NCI-H82 (cell line): Measurements from ENCODE around the gene C1QTNF6.

Experiments
- DNase-seq: peaks from one replicate; lab custom pipeline; 2025; lab: John Stamatoyannopoulos, UW

Gene C1QTNF6

DNA sequence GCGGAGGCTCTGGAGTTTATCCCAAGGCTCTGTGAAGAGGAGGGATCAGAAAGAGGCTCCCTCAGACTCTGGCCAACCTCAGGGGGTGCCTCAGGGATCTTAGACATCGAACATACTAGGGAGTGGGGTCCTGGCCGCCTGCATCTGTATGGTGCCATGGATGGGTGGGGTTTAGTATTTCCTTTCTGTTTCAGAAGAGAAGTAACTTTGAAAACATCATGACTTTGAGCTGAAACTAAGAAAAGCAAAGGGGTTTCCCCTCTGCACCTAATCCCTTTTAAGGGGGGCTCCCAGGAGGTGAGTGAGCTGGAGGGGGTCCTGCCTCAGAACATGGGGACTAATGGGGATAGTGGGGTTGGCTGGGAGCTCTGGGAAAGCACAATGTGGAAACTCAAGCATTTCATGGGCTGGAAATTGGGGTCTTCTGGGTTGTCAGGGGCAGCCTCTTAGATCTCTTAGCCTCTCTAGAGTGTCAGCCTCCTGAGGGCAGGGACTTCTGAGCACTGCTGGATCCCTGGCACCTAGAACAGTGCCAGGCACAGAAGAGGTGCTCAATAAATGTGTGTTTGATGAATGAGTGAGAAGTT, 36.0 kb upstream of the C1QTNF6 start:
- DNase-seq, result no peak

DNA sequence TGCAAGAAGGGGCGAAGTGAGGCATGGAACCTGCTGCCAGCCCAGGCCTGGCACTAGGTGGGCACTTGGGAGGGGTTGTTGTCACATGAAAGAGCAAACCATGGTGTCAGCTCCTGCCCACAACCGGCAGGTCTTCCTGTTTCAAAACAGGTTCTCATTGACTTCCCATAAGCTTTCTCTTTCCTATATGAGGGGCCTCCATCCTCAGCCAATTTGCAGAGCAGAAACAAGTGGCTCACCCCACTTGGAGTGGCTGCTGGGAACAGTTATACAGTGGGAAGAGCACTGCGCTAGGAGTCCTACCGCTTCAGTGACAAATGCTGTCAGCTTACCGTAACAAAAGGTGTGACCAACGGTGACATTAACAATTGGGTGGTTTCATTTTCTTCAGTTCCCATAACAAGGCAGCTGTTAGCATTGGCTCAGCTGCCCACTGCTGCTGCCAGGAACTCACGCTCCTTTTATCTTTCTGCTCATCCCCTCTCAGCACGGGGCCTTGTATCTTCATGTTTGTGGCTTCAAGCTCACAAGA, 34.5 kb upstream of the C1QTNF6 start:
- no peak for DNase-seq

DNA sequence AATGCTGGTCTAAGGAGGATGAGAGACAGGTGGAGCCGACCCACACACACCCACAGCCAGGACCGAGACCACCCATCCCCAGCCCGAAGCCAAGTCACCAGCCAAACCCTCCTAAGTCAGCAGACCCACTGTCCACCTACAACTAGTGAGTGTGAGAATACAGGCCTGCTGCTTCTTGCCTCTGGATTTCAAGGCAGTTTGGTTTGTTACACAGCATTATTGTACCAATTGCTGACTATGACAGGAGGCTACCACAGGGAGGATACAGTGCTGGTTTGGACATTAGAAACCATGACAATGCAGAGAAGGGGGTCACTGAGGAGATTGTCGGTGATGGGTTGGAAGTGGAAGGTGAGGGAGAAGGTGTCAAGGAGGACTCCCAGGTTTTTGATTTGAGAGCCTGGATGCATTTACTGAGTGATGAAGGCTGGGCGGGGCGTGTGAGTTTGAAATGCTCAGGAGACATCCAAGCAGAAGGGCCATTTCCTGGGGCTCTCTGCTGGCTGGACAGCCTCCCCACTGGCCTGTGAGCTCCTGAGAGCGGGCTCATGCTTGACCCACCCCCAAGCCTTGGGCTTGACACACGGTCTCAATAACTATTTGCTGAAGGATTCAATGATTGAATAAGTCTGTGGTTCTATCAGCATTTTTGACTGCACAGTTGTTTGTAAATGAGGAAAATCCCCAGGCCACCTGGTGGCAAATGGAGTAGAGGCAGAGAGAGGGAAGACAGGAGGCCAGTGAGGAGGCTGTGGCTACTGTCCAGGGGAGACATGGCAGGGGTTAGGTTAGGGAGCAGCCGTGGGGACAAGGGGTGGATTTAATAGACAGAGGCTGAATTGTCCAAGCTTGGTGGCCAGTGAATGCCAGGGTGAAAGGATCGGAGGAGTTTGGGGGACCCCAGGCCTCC, 33.6 kb upstream of the C1QTNF6 start:
- no peak for DNase-seq

DNA sequence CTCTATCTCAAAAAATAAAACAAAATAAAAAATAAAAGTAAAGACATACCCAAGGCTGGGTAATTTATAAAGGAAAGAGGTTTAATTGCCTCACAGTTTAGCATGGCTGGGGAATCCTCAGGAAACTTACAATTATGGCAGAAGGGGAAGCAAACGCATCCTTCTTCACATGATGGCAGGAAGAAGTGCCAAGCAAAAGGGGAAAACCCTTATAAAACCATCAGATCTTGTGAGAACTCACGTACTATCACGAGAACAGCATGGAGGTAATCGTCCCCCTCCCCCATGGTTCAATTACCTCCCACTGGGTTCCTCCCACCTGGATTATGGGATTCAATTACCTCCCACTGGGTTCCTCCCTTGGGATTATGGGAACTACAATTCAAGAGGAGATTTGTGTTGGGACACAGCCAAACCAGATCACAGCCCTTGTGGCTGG, 32.5 kb upstream of the C1QTNF6 start:
- DNase-seq, result peak; percentile 65

DNA sequence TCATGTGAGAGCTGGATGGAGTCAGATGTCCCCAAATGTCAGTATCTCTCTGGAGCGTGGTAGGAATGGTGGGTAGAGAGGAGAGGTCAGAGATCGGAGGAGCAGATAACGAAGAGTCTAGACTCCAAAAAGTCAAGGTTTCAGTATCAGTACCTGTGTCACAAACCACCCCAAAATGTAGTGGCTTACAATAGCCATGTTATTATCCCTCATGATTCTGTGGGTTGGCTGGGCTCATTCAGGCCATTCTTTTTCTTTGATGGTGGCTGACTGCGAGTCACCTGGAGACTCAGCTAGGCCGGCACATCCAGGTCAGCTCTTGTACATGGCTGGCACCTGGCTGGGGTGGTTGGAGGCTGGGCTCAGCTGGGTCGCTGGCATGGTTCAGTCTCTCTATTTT, 31.5 kb upstream of the C1QTNF6 start:
- DNase-seq, result no peak

DNA sequence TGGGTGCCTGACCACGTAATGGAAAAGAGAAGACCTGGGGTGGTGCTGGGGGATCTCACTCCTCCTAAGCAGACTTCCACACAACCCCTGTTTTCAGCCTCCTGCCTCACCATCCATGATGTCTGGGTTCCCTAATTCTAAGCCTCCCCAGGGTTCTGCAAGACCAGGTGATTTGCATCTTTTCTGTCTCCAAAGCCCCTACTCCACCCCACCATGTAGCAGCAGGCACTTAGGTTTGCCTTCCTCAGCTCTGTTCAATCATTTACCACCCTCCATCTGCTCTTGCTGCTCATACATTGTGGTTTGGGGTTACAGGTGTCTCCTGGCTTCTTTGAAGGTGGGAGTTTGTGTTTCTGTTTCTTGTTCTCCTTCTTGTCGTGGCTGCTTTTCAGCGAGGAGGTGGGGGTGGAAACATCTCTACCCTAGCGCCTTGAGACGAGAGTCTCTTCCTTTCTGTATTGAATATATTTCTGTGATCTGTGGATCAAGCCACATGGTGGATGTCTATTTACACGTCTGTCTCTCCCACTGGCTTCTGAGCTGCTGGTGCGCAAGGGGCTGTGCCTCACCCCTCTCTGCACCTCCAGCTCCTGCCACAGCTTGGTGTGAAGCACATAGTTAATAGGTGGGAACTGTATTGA, 30.8 kb upstream of the C1QTNF6 start:
- no peak for DNase-seq

DNA sequence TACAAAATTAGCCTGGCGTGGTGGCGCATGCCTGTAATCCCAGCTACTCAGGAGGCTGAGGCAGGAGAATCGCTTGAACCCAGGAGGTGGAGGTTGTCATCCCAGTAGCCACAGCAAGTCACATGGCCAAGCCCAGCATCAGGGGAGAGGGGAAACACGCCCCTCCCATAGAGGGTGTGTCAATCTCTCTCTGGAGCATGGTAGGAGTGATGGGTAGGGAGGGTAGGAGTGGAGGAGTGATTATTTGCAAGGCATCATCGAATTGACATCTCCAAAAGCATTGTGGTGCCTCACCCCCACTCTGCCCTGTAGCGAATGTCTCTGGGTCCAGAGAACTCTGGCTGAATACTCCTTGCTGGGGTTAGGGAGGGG, 30.3 kb upstream of the C1QTNF6 start:
- no peak for DNase-seq

DNA sequence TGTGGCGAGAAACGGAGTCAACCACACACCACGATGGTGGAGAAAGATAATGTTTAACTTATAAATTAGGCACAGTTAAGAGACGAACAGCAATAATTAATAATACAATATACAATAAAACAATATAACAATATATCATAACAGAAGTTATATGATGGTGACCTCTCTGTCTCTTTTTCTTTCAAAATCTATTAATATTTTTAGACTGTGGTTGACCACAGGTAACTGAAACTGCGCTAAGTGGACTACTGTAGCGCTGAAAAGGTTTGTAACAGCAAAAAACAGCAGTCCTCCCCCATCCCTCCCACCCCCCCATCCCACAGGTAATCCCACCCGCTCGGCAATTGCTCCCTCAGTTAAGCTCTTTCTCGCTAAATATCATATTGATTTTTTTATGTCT, 27.8 kb upstream of the C1QTNF6 start:
- DNase-seq, result no peak

DNA sequence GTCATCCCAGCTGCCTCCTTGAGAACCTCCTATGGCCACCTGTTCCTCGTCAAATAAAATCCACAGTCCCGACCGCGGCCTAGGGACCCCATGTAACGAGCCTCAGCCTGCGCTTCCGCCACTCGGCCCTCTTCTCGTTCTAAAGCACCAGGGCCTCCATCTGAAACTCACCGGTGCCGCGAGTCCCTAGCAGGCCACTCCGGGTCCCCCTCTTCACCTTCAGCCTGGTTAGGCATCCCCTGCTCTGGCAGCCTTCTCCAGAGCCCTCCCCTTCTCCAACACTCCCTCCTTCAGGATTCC, 26.6 kb upstream of the C1QTNF6 start:
- no peak for DNase-seq

DNA sequence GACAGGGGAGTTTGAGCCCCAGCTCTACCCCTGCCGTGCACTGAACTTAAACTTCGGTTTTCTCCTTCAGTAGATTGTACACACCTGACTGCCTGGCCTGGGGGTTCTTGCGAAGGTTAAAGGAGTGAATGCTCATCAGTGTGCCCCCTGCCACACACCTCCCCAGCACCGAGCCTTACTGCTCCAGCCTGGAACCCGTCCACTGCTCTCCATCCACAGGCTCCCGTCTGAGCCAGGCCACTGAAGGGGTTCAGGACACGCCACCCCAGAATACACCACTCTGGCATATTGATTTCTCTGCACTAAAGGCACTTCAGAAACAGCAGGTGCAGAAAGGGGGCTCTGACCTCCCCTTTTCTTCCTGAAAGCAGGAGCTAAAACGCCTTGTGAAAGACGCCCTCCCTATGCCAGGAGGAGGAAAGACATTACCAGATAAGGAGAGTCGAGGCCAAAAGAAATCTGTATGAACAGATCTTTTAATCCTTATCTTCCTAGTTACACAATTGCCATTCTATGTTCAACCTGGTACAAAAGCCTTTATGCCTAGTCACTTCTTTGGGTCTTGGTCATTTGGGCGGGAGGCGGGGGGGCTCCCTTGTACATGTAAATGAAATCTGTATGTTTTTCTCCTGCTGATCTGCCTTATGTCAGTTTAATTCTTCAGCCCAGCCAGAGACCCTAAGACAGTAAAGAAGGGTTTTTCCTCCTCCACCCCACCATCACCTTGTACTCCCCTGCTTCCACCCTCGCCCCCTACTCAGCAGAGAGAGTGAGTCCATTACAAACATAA, 26.1 kb upstream of the C1QTNF6 start:
- DNase-seq, result no peak

DNA sequence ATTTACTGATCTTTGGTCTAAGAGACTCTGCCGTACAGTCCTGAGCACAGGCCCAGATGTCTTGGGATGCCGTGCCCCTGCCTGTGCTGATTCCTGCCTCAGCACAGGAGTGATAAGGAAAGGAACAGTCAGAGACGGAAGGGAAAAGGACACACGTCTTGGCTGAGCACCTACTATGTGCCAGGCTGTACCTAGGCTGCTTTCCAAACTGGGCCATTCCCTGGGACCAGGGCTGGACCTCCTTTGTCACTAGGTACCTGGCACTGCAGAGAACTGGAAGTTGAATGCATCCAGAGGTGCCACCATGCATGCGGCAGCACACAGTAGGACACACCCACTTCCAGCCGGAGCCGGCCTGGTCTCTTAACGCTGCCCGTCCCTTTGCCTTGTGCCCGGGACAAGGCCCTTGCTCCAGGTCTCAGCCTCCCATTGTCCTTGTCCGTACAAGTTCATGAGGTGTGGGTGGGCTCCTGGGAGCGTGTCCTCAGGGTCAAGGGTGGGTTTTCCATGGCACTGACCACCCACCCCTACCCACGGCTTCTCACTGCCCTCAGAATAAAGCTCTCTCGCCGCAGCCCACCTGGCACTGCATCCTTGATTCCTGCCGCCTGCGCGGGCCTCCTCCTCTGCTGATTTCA, 25.3 kb upstream of the C1QTNF6 start:
- DNase-seq, result no peak

DNA sequence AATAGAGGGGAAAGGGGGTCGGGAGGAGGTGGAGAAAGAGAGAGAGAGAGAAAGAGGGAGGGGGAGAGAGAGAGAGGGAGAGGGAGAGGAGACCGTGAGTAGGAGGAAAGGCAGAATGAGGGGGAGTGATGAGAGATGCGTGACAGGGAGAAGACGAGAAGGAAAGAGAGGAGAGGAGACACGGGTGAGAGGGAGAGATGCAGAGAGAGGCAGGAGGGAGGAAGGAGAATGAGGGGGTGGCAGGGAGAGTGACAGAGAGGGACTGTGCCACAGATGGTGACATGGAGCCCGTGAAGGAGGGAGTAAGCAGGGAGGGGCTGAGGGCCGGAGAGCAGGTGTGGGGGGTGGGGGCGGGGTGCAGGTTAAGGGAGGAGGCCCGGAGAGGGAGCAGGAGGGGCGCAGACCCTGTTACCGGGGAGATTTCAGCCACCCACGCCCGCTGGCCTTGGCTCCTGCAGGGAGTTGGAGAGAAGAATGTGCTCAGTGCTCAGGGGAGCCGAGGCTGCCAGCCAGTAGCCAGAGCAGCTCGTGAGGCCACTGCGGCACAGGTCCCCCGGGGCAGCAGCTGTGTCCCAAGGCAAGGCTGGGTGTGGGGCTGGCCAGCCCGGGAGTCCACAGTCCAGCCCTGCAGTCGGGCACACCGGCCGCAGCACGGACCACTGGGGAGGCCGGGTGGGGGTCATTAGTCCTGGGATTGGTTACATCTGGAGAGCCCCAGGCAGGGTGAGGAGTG, 24.3 kb upstream of the C1QTNF6 start, which contains the start of gene SSTR3:
SSTR3 (minus strand) TSS at position 304 of the 733 bp plus-strand sequence. CDS start 4,674 bp downstream, outside the sequence.
- DNase-seq, result peak; percentile 18

DNA sequence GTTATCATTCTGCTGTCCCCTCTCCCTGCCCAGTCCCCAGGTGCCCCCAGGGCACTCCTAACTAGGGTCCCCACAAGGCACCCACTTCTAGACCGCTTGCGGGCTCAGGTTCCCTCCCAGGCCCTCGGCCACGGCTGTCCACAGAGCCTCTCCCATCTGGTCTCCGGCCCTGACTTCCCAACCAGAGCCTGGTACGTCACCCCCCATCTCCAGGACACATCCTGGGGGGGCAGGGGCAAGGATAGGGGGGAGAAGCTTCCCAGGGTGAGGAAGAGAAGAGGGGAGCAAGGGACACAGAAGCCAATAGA, 23.8 kb upstream of the C1QTNF6 start:
- no peak for DNase-seq

DNA sequence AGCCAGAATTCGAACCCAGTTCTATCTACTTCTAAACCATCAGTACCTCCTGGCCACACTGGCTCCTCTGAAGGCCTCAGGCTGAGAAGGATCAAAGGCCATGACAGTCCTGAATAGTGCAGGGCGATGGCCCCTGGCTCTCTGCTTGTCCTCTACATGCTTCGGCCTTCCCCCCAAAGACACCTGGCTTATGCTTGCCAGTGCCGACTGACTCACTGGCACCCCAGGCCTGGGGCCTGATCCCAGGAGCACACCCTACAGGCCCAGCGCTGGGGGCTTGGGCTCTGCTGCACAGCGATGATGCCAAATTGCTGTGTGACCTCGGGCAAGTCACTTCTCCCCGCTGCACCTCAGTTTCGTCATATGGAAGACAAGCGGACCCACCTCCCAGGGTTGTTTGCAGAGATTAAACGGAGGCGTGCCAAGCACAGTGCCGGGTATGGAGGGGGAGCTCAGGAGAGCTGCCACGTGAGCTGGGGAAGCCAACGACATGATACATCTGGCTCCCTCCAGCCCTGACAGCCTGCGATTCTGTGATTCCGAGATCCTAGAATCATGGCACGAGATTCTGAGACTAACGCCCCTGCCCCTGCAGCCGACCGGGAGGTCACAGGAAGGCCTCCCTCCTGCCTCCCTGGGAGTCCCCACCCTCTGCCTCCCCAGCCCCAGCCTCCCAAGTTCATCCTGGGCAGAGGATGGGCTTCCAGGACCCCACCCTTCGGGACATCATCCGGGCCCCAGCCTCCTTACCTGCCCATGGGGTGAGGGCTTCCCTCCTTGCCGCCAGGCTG, 23.2 kb upstream of the C1QTNF6 start:
- no peak for DNase-seq

DNA sequence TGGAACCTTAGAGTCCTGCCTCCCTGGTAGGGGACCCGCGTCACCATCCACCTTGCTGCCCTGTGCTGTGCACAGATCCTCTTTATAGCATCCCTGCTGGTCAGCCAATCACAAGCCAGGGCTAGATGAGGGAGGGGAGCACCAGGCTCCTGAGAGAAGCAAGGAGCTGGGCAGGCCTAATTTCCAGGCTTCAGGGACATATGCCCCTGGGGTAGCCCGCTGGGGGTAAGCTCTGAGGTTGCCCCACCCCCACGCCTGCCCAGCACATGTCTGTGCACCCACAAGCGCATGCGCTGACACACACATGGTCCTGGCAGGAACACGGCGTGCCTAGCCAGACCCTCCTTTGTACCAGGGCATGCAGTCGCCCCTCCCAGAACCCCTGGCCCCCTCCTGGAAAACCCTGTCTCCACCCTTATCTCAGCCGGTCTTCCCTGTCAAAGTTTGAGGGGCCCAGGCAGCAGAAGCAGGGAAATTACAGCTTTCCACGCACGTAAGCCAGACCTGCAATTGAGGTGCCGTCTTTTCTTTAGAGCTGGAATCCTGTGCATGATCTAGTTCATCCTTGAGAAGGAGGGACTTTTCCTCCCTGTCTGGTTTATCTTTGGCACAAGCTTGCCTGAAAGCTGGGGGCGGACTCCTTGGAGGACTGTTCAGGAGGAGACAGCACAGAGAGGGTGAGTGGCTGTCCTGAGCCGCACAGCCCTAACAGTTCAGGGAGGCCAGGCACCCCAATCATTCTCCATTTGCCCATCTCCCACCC, 22.2 kb upstream of the C1QTNF6 start:
- no peak for DNase-seq

DNA sequence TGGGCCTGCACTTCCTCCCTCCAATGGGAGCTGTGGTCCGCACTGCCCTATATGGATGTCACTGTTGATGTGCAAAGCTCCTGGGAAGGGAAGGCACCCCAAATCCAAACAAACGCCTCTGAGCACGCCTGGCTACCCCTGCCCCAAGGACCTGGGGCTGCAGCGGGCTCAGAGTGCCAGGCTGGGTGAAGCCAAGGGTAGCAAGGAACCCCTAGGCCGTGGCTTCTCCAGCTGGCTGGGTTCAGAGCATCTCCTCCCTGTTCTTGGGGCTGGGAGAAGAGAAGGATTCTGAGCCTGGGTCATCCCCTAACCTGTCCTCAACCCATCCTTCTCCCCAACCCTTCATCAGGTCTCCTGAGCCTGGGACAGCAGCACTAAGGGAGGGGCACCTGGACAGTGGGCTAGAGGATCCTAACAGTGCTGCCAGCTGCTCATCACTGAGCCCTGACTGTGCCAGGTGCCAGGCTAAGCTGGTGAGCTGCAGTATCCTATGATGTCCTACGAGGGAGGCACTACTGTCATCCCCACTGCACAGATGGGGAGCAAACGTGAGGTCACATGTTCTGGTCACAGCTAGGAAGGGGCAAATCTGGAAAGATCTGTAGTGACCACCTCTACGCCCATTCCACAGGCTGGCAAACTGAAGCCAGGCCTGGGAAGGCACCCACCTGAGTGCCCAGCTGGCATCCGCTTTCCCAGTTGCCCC, 21.2 kb upstream of the C1QTNF6 start:
- no peak for DNase-seq

DNA sequence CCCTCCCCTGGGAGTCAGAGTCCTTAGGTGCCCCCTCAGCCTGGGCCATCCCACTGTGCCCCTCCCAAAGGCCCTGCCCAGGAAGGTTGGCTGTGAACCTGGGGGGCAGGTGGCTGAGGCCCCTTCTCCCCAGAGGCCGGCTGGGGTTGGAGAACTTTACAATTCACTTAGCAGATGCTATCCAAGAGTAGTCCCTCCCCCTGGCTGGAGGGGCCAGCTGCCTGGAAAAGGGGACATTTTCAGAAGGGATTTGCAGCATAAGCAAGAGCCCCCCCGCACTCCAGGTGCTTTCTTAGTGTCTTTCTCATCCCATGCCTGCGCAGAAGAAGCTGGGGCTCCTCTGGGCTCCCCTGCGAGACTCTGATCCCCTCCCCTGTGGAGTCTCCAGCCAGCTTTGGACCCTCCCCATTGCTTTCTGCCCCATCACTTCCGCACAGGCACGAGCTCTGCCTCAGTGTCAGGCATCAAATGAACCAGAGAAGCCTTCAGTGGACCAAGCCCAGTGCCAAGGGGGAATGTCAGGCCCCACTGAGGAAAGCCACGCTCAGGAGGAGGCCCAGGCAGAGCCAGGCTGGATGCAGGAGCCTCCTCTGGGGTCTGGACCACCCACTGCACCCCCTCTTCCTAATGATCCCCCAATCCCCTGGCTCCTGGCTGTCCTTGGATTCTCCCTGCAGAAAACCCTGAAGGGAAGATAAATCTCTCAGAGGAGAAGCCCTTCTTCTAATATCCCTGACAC, 20.5 kb upstream of the C1QTNF6 start:
- no peak for DNase-seq

DNA sequence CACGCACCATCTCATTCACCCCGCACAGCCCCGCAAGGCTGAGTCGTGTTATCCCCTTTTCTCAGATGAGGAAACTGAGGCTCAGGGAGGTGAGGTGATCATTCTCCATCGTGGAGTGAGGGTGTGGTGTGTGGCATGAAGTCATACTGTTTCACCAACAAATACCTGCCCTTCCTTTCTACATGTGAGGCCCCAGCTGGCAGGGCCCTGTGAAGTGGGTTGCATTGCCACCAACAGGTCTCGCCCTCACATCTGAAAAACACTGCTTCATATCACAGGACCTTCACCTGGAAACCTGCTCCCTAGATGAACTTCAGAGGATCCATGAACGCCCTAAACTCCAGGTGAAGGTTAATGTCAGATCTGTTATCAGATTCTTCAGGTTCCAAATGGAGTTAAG, 19.9 kb upstream of the C1QTNF6 start:
- no peak for DNase-seq
